Measurements from ENCODE around the gene PRRC1.

Gene PRRC1

DNA sequence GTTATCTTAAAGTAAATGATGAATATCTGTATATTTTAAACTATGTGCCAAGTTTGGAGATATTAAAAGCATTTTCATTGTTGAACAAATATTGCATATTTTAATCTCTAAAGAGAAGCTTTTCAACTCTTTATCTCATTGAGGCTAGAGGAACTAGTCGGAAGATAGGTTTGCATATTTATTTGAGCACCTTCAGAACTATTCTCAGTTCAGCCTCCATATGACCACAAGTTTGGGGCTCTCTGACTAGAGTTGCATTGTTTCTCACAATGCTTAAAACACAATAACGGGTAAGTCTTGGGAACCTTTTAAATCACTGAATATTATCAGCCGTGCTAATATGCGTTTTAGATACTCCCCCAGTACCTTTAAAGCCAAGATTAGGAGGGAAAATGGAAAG lies 84.2 kb downstream of the PRRC1 start:
- Histone ChIP-seq H3K36me3 (ENCODE audit: control insufficient read depth in 2 of 2, insufficient read depth in 1 of 2, low read length in 2 of 2) (no peaks in the 10 kb centered on the region), H3K9me3 (ENCODE audit: control insufficient read depth, insufficient read depth, low read depth, low read length) (no peaks in the 10 kb centered on the region), H3K27ac (ENCODE audit: extremely low read depth, low read depth, low read length) (no peak overlapping the region), H3K4me1 (ENCODE audit: control insufficient read depth, insufficient read depth, low read length) (no peaks in the 10 kb centered on the region), H3K4me3 (ENCODE audit: low read depth, low read length) (no peak overlapping the region)
- ChIA-PET CTCF (no interaction called here), POLR2A (no interaction called here)
- TF ChIP-seq YY1 (tag by site-specific recombination; IDR thresholded peaks at IDR 0.05) (no peak), REPIN1 (tag by site-specific recombination; IDR thresholded peaks at IDR 0.05; ENCODE audit: low read depth) (no peak), ZNF426 (tag by site-specific recombination; IDR thresholded peaks at IDR 0.05) (no peak), ZNF157 (tag by site-specific recombination; IDR thresholded peaks at IDR 0.05) (no peak), ZNF660 (tag by site-specific recombination; IDR thresholded peaks at IDR 0.05) (no peak), ZNF239 (tag by site-specific recombination; IDR thresholded peaks at IDR 0.05) (no peak), ZNF214 (tag by site-specific recombination; IDR thresholded peaks at IDR 0.05; ENCODE audit: borderline replicate concordance) (no peak), ZNF777 (tag by site-specific recombination; IDR thresholded peaks at IDR 0.05; ENCODE audit: borderline replicate concordance) (no peak), GLI2 (tag by site-specific recombination; IDR thresholded peaks at IDR 0.05; ENCODE audit: borderline replicate concordance, low read depth) (no peak), ZFP3 (tag by site-specific recombination; IDR thresholded peaks at IDR 0.05; ENCODE audit: low read depth) (no peak), ZNF621 (tag by site-specific recombination; IDR thresholded peaks at IDR 0.05) (no peak), SALL2 (tag by site-specific recombination; IDR thresholded peaks at IDR 0.05; ENCODE audit: borderline replicate concordance) (no peak), ZBTB49 (tag by site-specific recombination; IDR thresholded peaks at IDR 0.05; ENCODE audit: low read depth) (no peak)
- TF ChIP-seq, protein P1, sequence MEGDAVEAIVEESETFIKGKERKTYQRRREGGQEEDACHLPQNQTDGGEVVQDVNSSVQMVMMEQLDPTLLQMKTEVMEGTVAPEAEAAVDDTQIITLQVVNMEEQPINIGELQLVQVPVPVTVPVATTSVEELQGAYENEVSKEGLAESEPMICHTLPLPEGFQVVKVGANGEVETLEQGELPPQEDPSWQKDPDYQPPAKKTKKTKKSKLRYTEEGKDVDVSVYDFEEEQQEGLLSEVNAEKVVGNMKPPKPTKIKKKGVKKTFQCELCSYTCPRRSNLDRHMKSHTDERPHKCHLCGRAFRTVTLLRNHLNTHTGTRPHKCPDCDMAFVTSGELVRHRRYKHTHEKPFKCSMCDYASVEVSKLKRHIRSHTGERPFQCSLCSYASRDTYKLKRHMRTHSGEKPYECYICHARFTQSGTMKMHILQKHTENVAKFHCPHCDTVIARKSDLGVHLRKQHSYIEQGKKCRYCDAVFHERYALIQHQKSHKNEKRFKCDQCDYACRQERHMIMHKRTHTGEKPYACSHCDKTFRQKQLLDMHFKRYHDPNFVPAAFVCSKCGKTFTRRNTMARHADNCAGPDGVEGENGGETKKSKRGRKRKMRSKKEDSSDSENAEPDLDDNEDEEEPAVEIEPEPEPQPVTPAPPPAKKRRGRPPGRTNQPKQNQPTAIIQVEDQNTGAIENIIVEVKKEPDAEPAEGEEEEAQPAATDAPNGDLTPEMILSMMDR (tag by site-specific recombination; IDR thresholded peaks at IDR 0.05): no peak

DNA sequence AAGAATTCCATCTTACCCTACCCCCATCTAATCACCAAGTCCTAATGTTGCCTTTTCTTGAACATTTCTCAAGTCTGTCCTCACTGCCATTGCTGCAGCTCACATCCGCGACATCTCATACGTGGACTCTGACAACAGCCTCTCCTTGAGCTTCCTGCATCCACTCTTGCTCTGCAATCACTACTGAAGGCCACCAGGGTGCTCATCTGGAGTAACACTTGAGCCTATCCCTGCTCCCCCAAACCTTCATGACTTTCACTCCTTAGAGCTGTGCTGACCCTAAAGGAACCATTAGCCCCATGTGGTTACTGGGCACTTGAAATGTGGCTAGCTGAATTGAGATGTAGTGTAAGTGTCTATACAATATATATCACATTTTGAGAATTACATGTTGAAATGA lies 85.0 kb downstream of the PRRC1 start:
- TF ChIP-seq ZNF776 (tag by site-specific recombination; IDR thresholded peaks at IDR 0.05; ENCODE audit: borderline replicate concordance) (no peak), ZNF433 (tag by site-specific recombination; IDR thresholded peaks at IDR 0.05; ENCODE audit: low read depth) (no peak), ZNF658 (tag by site-specific recombination; IDR thresholded peaks at IDR 0.05) (no peak), ZBTB7A (tag by site-specific recombination; IDR thresholded peaks at IDR 0.05; ENCODE audit: low read depth) (no peak), ZNF580 (tag by site-specific recombination; IDR thresholded peaks at IDR 0.05) (no peak), ZNF830 (tag by site-specific recombination; IDR thresholded peaks at IDR 0.05; ENCODE audit: low read depth) (no peak), ZNF544 (tag by site-specific recombination; IDR thresholded peaks at IDR 0.05) (no peak), ZNF302 (tag by site-specific recombination; IDR thresholded peaks at IDR 0.05; ENCODE audit: low read depth) (no peak), ZNF121 (tag by site-specific recombination; IDR thresholded peaks at IDR 0.05) (no peak), ZNF623 (tag by site-specific recombination; IDR thresholded peaks at IDR 0.05) (no peak), ZNF670 (tag by site-specific recombination; IDR thresholded peaks at IDR 0.05; ENCODE audit: low read depth) (no peak), ZNF600 (tag by site-specific recombination; IDR thresholded peaks at IDR 0.05) (no peak), ZNF239 (tag by site-specific recombination; IDR thresholded peaks at IDR 0.05) (no peak), ZNF266 (tag by site-specific recombination; IDR thresholded peaks at IDR 0.05; ENCODE audit: low read depth) (no peak), GLIS2 (tag by site-specific recombination; IDR thresholded peaks at IDR 0.05) (no peak)
- no peaks in the 10 kb centered on the region for H3K4me1 ChIP-seq (ENCODE audit: control insufficient read depth, insufficient read depth, low read length)
- no peak overlapping the region for H3K4me3 ChIP-seq (ENCODE audit: low read depth, low read length)
- ChIA-PET CTCF (no interaction called here), POLR2A (no interaction called here)
- H3K9me3 ChIP-seq (ENCODE audit: control insufficient read depth, insufficient read depth, low read depth, low read length): no peaks in the 10 kb centered on the region
- H3K27ac ChIP-seq (ENCODE audit: extremely low read depth, low read depth, low read length): no peak overlapping the region
- no peaks in the 10 kb centered on the region for H3K36me3 ChIP-seq (ENCODE audit: control insufficient read depth in 2 of 2, insufficient read depth in 1 of 2, low read length in 2 of 2)
